NCI-H1694 (cell line): ENCODE results near the gene PXDN.
"Not testable (repeated sequence)": the region's sequence is repeated elsewhere in the genome, so short reads cannot be mapped to it uniquely, and the experiment has no call there.

Source experiments
- DNase-seq: peaks from one replicate; lab custom pipeline; 2025; lab: John Stamatoyannopoulos, UW

The PXDN gene

DNA sequence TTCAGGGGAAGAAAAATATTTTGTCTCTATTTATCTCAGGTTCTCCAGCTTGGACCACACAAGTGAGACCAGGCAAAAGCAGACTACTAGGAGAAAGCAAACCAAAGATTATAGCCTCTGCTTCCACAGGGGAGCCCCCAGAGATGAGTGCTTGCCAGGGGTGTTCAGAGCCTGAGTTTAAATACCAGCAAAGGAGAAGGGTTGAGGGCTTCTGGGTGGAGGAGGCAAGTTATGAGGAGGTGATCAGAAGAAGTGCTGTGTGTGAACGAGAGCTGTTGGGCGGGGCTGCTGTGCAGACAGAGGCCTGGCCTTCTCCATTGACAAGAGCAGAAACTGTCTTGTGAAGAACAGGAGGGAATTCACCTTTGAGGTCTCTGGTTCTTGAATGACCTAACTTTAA, 32.8 kb upstream of the PXDN start:
- DNase-seq, result no peak

DNA sequence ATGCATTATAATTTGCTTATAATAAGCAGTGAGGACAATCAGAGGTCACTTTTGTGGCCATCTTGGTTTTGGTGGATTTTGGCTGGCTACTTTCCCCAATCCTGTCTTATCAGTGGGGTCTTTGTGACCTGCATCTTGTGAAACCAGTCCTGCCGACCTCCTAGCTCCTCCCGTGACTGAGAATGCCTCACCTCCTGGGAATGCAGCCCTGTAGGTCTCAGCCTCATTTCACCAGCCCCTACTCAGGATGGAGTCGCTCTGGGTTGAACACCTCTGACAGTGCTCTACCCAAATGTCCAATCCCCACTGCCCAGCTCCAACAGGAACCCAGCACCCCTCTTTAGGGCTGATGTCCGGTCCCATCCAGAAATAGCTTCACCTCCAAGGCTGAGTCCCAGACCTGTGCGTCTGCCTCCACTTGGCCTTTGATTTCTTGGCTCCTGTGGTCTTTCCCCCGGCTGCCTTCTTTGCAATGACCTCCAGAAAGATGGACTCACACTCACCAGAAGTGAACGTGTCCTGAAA, 31.3 kb upstream of the PXDN start:
- DNase-seq, result no peak

DNA sequence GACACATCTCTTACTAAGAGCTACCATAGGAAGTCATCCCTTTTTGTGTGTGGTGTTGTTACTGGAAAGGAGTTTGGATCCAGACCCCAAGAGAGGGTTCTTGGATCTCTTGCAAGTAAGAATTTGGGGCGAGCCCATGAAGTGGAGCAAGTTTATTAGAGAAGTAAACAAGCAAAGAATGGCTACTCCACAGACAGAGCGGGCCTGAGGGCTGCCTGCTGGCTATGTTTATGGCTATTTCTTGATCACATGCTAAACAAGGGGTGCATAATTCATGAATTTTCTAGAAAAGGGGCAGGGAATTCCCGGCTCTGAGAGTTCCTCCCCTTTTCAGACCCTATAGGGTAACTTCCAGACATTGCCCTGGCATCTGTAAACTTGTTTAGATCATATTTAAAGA, 30.6 kb upstream of the PXDN start:
- DNase-seq, result no peak

DNA sequence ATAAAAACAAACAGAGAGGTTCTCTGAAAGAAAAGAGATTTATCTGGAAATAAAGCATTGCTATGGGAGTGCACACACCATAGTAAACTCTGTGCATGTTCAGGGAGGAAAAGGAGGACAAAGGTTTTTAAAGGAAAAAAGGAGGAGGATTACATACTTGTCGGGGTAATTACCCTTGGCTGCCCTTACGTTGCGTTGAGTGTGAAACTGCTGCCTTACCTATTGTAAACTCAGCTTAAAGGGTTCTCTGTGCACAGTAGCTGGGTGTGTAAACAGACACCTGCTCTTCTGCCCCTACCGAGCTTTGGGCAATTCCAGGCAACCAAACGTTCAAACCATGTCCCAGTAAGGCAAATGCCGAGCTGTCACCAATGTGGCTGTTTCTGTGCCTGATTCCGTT, 29.6 kb upstream of the PXDN start:
- no peak for DNase-seq

DNA sequence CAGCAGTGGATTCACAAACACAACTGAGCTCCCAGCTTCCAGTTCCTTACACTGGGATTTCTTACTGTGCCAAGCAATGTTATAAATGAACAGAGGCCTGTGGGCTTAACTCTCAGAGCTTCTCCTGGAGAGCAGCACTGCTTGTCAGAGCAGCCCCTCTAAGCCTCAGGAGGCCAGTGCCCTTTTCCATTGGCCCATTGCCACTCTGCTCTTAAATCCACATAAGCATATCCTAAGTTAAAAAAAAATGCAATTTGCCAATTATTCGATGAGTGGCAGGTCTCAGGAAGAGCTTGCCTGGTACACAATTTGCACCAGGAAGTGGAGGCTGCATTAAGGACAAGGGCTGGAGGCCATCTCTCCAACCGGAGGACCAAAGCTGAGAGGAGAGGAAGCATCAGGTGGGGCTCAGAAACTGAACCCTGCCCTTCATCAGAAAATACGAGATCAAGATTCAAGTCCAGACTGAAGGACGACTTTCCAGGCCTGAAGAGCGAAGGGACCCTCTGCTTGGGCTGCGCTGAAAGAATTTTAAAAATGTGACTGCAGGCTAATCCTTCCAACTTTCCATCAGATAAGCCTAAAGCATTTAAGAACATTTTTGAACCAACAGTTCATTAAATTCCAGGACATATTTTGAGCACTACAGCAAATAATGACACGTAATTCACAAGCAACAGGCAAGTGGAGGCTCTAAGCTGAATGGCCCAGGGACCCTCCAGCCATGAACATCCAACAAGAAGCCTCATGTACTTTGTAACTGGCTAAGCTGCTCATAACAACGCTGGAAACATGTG, 28.4 kb upstream of the PXDN start:
- no peak for DNase-seq

DNA sequence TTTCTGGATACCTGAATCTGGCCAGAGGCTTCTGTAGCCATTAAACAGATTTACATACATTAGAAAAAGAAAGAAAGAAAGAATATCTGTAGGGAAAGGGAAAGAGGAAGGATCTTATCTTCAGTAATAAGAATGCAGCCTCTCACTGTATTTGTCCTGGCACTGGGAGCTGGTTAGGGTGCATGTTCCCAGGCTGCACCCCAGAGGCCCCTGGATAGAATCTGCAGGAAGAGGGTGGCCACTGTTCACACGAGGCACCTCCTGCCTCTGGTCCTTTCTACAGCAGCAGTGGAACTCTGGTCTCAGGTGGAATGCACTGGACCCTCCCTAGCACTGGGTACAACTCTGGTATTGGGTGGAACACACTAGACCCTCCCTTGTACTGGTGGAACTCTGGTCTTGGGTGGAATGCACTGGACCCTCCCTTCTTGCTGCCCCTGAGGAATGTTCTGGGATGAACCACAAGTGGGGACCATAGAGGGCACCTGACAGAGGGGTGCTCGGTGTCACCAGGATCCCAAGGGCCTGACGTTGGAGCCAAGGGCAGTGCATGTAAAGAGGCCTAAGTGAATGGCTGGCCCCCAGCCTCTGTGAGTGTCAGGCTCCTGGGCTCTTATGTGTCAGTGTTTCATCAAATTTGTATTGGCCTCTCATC, 27.4 kb upstream of the PXDN start:
- no peak for DNase-seq

DNA sequence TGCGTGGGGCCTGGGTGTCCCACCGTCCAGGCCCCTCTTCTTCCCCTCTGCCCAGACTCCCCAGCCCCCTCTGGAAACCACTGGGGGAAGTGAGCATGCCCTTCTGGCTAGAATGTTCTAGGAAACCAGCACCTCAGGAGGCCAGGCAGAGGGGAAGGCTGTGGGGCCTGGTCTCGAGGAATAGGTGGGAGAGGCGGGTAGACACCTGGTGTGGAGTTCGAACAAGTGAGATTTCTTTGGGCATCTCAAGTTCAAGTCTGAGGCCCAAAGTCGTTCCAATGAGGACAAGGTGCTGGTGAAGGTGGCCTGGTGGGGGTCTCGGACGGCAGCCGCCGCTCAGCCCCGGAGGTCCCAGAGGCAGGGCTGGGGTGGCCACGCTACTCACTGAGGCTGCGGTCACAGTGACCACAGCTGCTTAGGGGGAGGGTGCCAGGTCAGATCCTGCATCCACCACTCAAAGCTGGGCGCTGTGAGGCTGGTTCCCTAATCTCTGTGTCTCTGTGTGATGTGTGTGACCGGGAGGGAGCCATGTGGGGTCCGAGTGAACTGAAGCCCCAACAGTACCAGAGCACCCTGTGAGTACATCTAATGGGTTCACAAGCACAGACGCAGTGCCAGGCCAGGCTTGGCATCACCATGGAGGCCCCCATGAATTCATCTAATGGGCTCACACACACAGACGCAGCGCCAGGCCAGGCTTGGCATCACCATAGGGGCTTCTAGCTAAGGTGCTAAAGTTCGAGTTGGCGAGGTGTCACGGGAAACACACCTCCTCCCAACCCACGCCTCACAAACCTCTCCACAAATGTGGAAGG, 26.5 kb upstream of the PXDN start:
- DNase-seq, result no peak

DNA sequence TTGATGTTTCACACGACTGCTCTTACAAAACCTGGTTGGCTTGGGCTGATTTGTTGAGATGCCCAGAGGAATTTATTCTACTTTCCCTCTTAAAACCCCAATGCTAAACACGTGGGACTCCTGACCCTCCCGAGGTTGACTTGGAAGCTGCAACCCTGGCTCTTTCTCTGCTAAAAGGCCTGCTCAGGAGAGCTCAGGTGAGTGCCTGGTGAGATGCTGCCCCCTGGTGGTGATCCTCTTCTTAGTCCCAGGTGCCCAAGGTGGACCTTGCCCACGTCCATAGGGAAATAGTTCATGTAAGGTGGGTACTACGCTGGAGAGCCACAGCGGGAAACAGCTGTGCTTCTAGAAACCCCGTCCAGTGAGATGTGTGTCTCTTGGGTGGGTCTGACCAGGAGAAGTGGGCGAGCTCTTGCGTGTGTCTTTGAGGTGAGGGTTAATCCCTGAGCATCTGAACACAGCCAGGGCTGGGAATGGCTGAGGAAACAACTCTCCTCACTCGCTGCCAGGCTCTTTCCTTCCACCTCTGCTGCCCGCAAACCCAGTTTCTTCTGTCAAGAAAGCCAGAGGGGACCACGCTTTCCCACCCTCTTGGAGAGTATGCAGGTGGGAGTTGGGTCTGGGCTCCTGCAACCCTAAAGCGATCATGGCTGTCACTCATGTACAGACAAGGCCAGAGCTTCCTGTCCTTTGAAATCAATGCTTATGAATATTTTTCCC, 25.5 kb upstream of the PXDN start:
- DNase-seq, result peak; percentile 81

DNA sequence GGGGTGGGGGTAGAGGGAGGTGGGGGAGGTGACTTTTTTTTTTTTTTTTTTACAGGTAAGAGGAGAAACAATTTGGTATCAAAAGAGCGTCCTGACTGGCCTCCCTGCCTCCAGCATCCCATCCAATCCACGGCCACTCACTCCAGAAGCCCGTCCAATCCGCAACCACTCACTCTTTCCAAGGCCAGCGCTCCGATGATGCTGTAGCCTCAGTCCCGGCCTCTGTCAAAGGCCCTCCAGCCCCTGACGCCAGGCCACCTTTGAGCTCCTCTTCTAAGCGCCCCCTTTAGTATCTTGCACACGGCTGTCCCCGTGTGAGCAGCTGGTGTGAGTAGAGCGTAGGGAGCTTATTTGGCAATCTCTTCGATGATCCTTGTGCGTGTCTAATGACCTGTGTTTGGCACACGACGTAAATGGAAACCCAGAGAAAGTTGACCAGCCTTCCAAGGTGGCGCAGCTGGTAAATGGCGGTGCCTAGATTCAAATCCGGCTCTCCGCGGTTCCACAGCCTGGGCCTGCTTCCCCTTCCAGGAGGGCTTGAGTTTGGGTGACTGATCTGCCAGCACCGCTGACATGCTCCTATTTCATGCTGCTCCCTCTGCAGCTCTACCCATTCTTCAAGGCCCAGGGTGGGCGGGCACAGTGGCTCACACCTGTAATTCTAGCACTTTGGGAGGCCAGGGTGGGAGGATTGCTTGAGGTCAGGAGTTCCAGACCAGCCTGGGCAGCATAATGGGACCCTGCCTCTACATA, 23.8 kb upstream of the PXDN start:
- no peak for DNase-seq

DNA sequence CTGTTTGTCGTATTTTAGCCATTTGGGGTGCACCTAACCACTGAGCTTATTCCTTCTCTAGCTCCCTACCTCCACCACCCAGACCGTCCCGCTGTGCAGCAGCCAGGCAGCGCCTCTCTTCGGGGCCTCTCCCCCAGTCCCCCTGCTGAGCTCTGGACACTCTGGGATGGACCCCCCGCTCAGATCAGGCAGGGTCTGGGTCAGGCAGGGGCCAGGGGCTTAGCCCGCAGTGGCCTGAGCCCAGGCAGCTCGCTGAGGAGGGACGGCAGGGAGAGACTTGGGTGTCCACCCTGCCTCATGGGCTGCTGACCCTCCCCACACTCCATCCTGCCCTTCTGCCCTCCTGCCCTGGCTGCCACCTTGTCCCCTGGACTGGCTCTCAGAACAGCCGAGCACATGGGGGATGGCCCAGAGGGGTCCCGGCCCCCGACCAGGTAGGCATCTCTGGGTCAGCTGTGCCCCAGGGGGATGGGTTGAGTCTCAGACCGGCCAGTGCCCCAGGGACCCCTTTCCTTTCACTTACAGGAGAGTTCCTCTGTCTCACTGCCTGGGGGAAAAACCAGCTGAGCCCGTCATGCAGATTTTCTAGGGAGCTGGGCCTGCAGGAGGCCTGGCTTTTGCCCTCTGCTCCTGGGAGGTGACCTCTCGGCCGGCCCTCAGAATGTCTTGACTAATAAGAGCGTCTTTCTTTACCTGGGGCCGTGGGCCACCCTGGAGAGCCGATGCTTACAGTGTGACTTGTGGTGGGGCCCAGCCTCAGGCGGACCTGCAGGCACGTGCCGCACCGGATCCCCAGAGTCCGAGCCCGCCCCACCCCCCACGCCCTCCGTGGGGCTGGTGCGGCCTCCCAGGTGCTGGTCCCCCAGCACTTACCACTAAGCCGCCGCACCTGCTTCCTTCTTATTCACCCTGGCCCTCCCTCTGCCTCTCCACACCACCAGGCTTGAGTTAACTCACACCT, 22.8 kb upstream of the PXDN start:
- no peak for DNase-seq

DNA sequence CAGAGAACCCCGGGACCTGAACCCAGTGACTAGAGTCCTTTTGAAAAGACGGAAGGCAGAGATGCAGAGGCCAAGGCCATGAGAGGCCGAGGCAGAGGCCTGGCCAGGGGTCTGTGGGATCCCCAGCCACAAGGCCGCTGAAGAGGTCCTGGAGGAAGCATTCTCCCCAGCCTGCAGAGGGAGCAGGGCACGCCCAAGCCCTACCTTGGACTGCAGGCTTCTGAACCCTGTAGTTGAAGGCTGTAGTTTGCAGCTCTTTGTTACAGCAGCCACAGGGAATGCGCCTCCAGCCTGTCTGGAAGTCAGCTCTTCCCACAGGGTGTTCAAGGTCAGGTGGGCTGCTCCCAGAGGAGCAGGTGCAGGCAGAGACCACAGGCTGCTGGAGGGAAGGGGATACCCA, 22.1 kb upstream of the PXDN start:
- no peak for DNase-seq

DNA sequence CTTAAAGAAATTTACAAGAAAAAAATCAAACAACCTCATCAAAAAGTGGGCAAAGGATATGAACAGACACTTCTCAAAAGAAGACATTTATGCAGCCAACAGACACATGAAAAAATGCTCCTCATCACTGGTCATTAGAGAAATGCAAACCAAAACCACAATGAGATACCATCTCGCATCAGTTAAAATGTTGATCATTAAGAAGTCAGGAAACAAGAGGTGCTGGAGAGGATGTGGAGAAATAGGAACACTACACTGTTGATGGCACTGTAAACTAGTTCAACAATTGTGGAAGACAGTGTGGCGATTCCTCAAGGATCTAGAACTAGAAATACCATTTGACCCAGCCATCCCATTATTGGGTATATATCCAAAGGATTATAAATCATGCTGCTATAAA, 20.9 kb upstream of the PXDN start:
- not testable (repeated sequence) for DNase-seq

DNA sequence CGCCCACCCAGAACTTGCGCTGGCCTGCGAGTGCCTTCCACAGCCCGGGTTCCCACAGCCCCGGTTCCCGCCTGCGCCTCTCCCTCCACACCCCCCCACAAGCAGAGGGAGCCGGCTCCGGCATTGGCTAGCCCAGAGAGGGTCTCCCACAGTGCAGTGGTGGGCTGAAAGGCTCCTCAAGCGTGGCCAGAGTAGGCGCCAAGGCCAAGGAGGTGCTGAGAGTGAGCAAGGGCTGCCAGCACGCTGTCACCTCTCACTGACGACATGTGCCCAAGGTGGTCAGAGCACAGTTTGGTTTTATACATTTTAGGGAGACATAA, 15.3 kb upstream of the PXDN start:
- DNase-seq, result no peak

DNA sequence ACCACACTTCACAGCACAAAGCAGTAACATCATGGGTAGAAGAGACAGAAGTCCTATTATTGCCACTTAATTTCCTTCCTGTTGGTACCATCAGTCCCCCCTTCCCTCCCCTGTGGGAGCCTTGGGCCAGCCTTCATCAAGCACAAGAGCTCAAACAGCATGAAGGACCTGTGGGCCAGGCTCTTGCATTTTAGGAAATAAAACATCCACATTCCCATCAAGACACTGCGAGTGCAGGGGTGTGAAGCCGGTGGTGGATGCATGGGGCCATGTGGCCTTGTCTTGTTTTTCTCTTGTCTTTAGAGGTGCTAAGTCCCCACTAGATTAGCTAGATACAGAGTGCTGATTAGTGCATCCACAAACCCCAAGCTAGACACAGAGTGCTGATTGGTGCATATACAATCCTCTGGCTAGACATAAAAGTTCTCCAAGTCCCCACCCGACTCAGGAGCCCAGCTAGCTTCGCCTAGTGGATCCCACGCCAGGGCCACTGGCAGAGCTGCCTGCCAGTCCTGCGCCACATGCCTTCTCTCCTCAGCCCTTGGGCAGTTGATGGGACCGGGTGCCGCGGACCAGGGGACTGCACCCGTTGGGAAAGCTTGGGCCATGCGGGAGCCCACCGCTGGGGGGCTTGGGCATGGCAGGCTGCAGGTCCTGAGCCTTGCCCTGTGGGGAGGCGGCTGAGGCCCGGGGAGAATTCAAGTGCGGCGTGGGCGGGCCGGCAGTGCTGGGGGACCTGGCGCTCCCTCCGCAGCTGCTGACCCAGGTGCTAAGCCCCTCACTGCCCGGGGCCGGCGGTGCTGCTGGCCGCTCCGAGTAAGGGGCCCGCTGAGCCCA, 14.7 kb upstream of the PXDN start:
- DNase-seq, result no peak

DNA sequence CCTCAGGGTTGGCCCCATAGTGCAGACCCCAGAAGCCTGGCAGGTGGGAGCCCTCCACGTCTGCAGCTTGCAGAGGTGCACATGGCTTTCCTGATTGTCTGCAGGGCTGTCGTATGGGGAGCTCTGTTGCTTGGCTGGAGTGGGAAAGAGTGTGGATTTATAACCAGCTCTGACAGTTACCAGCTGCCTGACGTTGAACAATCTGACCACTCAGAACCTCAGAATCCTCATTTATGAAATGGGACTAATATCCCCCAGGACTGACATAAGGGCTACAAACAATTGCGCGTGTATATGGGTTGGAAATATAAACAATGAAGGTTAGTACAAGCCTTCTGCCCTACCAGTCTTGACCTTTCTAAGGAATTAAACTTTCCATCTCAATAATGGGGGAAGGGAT, 13.9 kb upstream of the PXDN start:
- no peak for DNase-seq

DNA sequence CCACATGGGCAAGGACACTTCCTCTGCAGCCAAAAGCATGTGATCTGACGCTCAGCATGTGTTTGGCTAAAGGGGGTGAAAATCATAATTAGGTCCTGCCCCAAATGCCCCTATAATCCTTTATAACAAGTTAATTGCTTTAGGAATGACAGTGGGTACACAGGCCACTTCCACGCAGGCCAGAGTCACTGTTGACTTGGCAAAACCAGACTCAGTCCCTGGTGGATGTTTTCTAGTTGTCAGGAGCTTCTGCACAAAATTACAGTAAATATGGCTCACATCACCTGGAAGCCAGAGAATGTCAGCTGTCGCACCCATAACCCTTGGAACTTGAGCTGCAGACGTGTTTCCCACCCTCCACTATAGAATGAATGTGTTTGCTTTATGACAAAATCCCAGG, 13.3 kb upstream of the PXDN start:
- no peak for DNase-seq

DNA sequence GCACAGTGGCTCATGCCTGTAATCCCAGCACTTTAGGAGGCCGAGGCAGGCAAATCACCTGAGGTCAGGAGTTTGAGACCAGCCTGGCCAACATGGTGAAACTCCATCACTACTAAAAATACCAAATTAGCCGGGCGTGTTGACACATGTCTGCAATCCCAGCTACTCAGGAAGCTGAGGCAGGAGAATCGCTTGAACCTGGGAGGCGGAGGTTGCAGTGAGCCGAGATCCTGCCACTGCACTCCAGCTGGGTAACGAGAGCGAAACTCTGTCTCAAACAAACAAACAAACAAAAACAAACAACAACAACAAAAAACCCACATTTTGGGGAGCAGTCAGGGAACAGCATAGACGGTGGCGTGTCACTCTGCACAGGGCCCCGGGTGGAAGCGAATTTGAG, 12.8 kb upstream of the PXDN start:
- not testable (repeated sequence) for DNase-seq

DNA sequence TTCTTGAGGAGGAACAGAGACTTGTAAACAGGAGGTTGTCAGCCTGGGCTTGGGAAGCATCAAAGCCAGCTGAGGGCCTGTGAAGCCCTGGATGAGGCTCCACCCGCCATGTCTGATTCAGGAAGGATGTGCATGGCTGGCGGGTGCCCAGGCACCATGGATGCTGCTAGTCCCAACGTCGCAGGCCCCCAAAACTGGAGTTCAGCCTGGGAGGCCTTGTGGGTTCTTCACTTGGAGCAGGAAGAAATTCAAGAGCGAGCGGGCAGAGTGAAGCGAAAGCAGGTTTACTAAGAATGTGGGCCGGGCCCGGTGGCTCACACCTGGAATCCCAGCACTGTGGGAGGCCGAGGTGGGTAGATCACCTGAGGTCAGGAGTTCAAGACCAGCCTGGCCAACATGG, 12.1 kb upstream of the PXDN start:
- no peak for DNase-seq

DNA sequence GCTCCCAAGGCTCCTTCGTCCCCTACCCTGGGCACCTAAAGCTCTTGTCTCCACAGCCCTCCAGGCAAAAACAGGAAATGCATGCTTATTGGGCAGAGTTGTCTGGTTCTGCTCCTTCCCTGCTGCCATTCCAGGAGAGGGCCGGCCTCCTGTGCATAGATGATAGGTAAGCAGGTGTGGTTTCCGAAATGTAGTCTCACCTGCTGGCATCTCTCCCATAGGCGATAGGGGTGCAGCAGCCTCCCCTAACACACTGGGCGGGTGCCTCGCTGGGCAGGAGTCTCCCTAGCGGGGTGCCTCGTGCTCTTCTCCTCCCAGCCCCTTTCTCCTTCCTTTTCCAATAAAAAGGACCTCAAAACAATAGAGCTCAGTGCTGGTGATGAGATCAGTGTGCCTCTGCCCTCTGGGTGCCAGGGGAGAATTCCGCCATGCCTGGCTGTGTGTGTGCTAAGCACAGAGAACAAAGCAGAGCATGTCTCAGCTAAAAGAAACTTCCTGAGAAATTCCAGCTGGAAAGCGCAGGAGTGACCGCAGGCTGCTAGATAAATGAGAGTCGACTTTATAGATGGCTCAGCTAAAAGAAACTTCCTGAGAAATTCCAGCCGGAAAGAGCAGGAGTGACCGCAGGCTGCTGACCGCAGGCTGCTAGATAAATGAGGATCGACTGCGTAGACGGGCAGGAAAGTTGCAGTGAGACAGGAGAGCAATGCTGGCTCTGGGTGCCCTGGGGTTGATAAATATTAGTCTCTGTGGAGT, 11.3 kb upstream of the PXDN start:
- no peak for DNase-seq
